Measurements from ENCODE around the gene MCTS1.
"Not testable (repeated sequence)": the region's sequence is repeated elsewhere in the genome, so short reads cannot be mapped to it uniquely, and the experiment has no call there.

The MCTS1 gene, protein sequence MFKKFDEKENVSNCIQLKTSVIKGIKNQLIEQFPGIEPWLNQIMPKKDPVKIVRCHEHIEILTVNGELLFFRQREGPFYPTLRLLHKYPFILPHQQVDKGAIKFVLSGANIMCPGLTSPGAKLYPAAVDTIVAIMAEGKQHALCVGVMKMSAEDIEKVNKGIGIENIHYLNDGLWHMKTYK

DNA sequence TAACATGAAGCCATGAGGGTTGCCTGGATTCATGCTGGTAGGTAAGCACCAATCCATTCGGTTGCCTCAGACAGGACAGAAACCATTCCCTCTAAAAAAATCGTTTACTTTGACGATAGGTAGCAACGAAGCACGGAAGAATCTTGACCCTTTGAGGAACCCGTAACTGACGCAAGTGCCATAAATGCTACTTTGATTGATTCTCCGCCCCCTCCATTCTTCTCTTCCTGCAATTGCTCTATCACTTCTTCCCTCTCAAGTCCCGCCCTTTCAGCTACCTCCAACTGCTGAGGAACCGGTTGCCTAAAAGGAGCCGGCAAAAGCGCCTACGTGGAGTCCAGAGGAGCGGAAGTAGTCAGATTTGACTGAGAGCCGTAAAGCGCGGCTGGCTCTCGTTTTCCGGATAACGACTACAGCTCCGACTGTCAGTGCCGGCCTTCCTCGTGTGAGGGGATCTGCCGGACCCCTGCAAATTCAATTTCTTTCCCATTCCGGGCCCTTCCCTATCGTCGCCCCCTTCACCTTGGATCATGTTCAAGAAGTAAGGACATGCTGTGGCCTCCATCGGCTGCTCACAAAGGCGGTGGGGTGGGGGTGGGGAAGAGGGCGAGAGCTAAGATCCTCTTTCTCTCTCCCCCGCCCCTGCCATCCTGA, at the start of gene MCTS1:
MCTS1 (plus strand) TSS at position 395 of the 654 bp plus-strand sequence; CDS start at position 531, 136 bp downstream.
- DNase-seq: peak; percentile 78

DNA sequence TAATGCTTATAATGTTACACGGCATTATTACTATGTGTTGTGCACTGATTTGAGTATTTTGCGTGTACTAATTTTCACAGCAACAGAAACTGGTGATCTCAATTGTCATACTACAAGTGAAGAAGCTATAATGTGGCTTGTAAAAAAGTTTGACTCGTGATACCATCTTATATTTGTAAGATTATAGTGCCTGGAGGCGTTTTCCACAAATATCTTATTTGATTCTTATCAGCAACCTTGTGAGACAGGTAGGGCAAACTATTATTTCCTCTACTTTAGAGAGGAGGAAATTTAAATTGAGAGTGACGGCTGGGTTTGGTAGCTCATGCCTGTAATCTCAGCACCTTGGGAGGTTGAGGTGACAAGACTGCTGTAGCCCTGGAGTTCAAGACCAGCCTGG, 47.6 kb upstream of the MCTS1 start:
- DNase-seq: no peak

DNA sequence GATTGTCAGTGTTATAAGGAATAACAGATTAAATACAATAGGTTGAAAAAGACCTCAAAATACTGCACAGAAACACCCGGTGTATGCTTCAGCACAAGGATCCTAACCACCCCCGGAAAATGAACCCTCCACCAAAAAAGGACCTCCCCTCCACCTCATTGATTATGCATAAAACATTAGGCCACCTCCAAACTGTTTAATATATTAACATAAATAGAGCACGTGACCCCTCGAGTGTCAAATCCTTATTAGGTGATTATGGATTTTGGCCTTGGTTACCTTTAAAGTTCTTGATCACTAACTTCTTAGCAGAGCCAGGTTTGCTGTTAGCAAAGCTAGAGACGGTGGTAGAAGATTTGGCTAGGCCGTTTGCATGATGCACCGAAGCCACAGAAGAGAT, 44.1 kb upstream of the MCTS1 start:
- no peak for DNase-seq

DNA sequence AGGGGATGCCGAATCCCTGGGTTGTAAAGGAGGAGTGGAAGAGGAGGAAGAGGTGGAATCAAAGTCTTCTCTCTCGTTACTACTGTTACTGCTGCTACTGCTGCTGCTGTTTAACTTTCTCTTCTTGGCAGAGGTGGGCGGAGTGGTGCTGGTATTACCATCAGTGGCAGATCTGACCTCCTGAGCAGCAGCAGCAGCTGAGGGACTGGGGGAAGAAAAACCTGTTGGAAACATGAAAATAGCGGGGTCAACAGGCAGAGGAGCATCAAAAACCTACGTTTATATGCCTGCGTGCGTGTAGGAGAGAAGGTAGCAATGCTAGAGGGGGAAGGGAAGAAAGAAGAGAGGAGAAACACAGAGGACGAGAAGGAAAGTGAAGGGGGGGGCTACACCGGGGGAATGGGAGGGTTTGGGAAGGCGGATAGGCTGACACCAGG, 43.5 kb upstream of the MCTS1 start:
- DNase-seq: peak; percentile 48

DNA sequence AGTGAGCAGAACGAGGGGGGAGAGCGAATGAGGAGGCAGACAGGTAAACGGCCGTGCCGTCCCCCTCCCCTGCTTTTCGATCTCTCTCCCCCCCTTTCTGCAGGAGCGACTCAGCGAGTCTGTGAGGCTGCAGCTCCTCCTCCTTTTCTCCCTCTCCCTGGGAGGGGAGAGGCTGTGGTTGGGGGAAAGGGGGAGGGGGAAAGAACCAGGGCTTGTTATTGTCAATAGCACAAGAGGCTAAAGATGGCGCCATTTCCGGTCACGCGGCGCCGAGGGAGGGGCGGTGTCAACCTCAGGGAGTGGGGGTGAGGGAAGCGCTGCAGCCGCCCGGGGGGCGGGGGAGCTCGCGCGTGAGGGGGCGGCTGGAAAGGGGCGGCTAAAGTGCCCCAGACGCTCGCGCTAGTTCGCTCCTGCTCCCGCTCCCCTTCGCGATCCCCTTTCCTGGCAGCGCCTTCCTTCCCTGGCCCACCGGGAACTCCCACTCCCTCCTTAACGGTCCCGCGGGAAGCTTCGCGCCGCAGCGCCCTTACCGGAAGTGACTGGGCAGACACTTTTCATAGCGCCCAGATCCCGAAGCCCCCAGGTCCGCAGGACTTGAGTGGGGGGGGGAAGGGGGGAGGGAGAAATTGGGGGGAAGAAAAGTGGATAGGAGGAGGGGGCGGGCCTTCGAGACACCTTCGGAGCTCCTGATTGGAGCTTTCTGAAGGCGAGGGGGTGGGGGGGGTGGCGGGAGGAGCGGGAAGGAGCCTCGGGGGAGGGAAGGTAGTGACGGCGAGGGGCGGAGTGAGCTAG, 42.9 kb upstream of the MCTS1 start, which contains the start of gene CUL4B:
CUL4B (minus strand) TSS at position 121 of the 792 bp plus-strand sequence. CDS start 324 bp downstream, outside the sequence.
- DNase-seq: peak; percentile 89

DNA sequence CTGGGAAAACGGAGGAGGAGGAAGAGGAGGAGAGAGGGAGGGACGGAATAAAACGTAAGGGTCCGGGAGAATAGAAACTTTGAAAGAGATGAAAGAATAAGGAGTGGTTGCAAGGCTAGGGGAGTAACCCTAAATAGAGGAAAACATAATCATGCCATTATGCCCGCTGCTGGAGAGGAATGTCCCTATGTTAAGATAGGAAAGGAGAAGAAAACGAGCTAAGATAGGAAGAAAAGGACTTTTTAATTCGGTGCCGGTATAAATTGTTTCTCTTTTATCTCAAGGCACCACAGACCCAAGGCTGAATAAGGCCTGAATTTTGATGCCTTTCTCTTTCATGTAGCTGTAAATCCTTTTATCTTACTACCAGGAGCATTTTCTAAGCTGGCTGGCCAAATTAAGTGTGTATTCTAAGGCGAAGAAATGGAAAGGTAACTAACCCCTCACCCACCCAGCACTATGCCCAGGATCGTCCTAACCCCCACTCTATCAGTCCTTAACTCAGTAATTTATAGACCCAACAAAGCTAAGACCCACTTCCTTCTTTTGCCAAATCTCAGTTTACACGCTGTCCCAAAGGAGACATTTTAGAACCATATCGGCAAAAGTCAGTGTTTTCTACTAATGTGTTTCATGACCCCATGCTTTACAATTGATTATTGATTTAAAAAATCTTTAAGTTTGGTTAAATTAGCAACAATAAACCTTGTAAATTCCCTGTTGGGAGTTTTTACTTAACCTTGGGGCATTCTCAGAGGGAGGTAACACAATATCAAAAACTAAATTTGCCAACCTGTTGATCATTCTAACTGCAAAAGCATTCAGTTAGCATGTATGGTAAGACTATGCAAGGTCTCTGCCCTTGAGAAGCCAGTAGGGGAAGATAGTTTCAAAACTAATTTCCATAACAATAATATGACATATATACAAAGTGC, 42.0 kb upstream of the MCTS1 start:
- DNase-seq: no peak

DNA sequence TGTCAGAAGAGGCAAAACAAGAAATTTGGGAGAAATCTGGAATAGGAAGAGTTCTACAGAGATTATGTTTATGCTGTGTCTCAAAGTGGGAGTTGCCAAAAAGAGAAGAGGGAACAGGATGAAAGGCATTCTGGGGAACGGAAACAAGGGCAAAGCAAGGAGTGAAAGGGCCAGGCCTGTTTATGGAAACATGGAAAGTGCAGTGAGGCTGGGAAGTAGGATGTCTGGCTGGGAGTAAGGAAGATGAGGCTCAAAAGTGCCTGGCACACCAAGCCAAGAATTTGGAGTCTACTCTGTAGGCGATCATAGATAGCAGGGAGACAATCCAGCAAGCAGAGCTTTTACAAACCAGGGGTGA, 41.4 kb upstream of the MCTS1 start:
- DNase-seq: no peak

DNA sequence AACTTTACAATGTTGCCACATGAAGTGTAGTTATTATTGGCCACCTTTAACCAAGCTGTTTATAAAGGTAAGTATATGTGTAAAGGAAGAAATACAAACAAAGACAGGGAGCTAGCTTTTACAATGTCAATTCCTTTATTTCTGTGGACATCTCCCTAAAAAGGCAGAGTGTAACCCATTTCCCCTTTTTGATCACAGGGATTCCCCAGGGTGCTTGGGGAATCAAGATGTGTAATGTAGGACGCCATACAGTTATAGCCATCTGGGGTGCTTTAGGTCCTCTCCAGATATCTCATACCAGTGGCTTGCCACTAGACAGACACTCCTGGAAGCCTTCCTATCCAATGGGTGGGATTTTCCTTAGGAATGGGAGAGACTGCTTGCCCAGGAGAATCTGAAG, 39.0 kb upstream of the MCTS1 start:
- no peak for DNase-seq

DNA sequence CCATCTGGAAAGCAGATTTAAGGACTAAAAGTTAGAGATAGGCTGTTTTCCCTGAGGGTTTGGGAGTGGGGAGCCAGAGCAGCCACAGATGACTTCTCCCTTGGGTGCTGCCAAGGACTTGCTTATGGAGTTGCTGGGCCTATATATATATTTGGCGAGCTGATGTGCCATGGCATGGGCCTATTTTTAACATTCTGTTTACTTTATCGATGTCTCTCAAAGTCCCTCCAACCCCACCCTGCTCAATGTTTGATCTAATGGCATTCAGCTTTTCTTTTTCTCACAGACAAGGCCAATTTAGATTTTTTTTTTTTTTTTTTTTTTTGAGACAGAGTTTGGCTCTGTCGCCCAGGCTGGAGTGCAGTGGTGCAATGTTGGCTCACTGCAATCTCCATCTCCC, 37.1 kb upstream of the MCTS1 start:
- no peak for DNase-seq

DNA sequence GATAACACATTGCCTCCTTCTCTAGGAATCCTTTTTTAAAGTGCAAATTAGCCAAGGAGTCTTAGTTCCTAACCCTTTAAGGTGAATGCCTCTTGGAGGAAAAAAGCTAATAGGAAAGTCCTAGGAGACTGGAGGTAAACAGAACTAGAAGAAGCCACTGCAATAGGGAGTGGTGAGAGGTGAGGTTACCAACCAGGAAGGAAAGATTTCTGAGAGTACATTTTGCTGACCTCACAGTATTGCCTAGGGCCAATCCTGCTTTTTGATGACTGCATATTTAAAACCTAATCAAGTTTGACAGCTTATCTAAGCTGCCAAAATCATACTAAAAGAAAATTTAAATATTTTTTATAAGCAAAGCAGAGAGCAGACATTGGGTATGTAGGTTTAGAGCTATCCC, 35.9 kb upstream of the MCTS1 start:
- no peak for DNase-seq

DNA sequence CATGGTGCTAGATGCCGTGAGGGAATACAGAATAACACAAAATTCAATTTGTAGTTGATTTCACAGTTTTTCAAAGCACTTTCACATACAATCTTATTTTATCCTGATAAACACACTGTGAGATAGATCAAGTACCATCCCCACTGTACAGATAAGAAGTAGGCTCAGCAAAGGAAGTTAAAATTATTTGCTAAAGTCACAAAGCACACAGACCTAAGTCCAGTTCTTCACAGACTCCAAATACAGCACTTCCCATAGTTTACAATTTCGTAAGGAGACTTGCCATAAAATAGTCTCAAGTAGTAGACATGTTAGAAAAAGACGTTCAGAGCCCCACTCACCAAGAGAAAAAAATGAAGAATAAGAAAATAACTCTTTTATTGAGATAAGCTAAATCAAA, 35.3 kb upstream of the MCTS1 start:
- DNase-seq: no peak

DNA sequence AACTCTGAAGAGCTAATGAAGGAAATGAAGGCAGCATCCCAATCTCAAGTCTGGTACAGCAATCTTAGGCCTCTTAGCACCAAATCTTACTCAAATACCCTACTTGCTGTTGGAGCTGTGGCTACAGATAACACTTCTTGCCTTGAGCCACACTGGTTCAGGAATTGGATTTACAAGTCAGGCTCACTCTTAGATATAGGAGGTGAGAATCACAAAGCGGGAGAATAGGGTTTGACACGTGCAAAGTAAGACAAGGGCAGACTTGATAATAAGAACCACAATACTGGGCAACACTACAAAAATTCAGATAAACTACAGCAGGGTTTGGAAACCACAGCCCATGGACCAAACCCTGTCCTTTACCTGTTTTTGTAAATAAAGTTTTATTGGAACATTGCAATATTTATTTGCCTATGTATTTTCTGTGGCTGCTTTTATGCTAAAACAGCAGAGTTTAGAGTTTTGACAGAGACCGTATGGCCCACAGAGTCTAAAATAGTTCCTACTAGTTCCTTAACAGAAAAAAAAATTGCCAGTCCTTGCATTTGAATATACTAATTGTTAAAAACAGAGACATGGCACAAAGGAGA, 33.8 kb upstream of the MCTS1 start:
- no peak for DNase-seq

DNA sequence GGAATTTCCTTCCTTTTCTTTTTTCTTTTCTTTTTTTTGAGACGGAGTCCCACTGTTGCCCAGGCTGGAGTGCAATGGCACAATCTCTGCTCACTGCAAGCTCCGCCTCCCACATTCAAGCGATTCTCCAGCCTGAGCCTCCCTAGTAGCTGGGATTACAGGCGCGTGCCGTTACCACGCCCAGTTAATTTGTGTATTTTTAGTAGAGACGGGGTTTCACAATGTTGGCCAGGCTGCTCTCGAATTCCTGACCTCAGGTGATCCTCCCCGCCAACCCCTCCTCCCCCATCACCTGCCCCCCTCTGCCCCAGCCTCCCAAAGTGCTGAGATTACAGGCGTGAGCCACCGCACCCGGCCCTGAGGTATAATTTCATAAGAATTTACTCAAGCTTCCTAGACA, 30.1 kb upstream of the MCTS1 start:
- not testable (repeated sequence) for DNase-seq

DNA sequence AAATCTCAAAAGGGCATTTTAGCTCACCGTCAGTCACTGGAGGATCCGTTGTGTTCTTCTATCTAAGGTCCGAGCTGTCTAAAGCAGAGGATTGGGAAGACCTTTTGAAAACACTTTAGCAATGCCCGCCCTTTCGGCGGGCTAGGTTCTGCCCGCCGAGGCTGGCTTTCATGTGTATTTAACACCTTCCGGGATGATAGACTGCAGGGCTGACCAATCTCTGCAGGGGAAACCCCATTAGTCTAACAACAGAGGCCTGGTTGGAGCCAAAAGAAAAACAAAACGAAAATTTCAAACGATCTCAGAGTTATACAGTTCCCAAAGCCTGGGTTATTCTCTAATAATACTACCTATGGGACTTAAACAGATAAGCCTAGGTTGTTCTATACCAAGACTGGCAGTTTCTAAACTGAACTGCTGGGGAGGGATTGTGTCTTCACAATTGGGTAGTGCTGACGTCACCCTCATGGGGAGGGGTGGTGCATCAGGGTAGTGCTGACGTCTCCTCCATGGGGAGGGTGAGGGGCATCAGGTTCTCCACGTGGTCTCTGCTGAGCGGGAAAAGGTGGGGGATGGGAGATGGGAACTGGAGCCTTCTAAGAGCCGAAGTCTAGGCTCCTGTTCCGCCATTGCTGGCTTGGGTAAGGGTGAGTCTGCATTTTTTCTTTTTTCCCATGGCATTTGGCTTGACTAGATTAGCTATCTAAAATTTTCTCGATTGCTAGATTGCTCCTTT, 28.4 kb upstream of the MCTS1 start:
- DNase-seq: no peak

DNA sequence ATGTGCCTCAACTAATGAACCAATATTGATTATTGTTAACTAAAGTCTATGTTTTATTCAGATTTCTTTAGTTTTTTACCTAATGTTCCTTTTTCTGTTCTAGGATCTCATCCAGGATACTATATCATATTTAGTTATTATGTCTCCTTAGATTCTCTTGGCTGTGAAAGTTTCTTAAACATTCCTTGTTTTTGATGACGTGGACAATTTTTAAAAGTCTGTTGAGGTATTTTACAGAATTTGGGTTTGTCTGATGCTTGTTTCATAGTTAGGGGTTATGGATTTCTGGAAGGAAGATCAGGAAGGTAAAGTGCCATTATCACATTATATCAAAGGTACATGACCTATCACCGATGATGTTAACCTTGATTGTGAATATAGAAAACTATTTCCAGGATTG, 18.2 kb upstream of the MCTS1 start:
- no peak for DNase-seq

DNA sequence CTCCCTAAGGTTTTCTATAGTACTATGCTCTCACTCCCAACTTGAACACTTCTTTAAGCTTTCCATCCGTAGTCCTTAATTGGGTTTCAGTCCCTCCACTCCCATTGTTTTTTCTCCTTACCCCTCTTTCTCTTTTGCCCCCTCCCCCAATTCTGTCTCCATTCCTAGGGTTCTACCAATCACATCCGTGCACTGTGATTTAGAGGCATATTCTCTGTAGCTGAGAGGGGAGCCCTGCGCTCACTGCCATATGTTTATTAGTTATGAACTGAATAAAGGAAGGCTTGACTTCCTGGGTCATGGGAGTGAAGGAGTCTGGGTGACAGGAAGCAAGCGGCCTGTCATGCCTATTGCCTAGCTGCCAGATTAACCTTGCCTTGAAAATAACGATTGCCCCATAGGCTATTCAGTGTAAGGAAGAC, 471 bp downstream of the MCTS1 start:
- peak; percentile 29 for DNase-seq

DNA sequence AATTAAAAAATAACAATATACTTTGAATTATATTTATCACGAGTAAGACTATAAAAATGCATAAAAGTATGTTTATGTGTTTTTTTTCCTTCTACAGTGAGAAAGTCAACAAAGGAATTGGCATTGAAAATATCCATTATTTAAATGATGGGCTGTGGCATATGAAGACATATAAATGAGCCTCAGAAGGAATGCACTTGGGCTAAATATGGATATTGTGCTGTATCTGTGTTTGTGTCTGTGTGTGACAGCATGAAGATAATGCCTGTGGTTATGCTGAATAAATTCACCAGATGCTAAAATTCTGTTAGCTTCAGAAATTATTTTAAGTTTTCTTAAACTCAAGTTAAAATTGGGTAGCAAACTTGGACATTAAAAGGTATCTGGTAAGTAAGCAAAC, 8.2 kb downstream of the MCTS1 start:
- DNase-seq: no peak

DNA sequence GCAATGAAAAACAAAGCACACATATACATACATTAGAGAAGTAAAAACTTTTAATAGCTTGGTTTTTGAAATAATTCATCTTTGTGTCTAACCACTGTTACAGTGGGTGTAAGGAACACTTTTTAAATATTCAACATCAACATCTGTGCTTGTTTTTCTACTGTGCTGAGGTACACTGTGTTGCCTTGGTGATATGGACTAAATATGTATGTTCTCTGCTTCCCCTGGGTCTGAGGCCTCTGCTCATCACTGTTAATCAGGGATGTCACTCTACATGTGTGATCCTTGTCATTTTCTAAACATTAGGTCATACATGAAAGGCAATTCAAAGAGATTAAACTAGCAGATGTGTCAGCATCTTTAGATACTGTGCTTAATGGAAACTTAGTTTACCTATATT, 10.9 kb downstream of the MCTS1 start:
- no peak for DNase-seq

DNA sequence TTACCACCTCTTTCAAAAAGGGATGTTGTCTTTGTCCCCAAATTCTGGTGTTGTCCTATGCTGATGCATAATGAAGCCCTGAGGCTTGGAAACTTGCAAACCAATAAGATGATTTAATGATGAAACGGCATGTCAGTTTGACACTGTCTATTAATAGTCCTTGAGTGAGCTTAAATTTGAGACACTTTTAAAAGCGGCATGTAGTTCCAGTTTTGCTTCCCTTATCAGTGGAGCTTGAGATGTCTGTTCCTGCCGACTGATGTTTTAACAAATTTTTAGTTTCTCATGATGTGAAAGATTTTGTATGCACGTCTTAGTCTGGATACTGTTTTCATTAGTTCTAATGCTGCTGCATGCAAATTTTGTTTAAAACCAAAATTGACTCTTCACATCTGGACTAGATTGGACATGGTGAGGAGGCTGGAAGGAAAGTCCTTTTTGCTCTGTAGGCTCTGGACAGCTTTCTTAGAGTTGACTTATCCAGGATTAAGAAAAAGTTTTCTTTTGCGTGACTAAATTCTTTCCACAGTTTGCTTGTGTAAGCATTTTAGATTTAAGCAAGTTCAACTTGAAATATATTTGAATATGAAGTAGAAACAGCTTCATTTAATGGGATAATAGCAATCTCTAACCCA, 14.2 kb downstream of the MCTS1 start:
- no peak for DNase-seq

DNA sequence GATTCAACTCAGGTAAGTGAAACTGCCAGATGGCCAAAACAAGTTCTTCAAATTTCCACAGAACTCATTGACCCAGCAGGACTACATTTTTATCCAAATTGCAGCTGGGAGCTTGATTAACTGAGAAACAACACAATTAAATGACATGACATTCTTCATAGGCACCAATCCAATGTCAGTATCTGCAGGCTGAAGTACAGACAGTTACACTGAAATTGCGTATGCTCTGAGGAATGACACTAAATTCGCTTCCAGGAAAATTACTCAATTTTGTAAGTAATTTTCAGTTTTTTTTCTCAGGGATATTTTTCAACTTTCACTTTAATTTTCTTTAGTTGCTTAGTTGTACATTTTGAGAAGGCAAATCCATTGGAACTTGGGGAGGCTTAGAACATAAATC, 21.5 kb downstream of the MCTS1 start:
- DNase-seq: no peak
